GM18505 (cell line): ENCODE data around the gene GRK6.

ENCODE experiments used
- ATAC-seq: cut with Tn5 transposase; IDR thresholded peaks from one replicate; pipeline ENCODE4 v1.9.1; 2021; ENCODE audit not compliant: unreplicated experiment
- POLR2A ChIP-seq: IDR thresholded peaks from 4 replicates; pipeline ENCODE4 v1.6.1; 2011; ENCODE audit warnings: borderline replicate concordance; ENCODE audit not compliant: insufficient read depth, insufficient read length; ENCODE audit errors: extremely low read depth

Gene GRK6

GRCh38 chr5:177474002-177474476 lies 47.6 kb downstream of the GRK6 start:
- TF ChIP-seq POLR2A: no peak
- ATAC-seq: no peak

DNA sequence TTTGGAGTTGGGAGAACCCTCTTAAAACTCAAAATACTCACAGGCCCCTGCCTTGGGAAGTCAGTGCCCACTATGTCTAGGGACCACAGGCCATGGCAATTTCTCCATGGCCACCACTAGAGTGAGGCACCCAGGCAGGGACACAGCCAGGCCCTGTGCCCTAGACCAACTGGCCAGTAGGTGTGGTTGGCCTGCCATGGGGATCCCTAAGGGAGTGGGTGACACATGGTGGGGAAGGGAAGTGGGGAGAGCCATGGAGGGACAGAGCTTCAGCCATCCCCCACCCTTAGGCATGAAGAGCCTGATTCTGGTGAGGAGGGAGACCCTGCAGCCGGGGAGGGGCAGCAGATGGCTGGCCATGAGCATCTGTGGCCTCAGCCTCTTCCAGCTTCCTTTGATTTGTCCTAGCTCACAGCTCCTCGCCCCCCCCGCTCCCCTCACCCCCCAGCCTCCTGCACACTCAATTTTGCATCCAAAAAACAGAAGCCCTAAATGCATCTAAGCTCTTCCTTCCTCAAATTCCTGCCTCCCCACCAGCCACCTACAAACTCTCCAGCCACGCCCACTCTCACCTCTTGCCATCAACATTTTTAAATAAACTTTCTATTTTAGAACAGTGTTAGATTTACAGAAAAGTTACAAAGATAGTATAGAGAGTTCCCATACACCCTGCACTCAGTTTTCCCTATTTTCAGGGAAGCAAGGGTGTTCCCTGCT lies 48.5 kb downstream of the GRK6 start:
- ATAC-seq: no peak
- no peak for TF ChIP-seq POLR2A

GRCh38 chr5:177475563-177476427 lies 49.3 kb downstream of the GRK6 start:
- ATAC-seq: no peak
- no peak for TF ChIP-seq POLR2A

- no peak for ATAC-seq
- no peak for TF ChIP-seq POLR2A
Observed at GRCh38 chr5:177476531-177477233, 50.2 kb downstream of the GRK6 start.

DNA sequence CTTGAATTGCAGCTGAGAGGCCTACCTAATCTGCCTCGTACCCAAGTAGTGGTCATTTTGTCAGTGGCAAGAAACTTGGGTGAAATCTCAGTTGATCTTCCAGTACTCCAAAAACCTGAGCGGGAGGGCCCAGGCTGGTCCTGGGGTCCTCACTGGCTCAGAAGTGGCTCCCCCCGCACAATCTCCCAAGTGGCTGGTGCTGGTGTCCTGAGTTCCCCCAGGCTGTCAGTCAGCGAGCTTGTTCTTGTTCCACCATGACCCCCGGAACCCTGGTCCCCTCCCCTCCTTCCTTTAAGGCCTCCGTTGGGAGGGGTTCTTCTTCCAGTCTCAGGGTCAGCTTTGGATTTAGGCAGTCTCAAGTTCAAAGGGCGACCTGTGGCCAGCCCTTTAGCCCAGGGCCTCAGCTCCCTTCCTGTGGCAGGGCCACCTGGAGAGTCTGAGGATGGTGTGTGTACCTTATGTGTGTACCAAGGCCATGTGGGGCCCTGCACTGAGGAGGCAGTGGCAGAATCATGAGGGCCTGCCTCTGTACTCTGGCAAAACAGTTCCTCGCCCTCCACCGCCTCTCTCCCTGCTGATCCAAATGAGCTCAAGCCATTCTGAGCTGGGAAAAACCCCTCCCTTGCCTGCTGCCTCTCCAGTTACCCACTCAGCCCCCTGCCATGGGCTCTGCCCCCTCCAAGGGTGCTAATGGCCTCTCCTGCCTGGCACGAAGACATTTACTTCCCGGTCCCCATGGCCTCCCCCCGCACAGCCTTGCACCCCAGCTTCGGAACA lies 51.4 kb downstream of the GRK6 start:
- no peak for ATAC-seq
- TF ChIP-seq POLR2A: no peak

- ATAC-seq: no peak
- no peak for TF ChIP-seq POLR2A
Observed at GRCh38 chr5:177478711-177479646, 52.5 kb downstream of the GRK6 start.

GRCh38 chr5:177479774-177480173 lies 53.3 kb downstream of the GRK6 start:
- ATAC-seq: no peak
- no peak for TF ChIP-seq POLR2A

GRCh38 chr5:177482359-177482795 lies 55.9 kb downstream of the GRK6 start:
- ATAC-seq: no peak
- no peak for TF ChIP-seq POLR2A

DNA sequence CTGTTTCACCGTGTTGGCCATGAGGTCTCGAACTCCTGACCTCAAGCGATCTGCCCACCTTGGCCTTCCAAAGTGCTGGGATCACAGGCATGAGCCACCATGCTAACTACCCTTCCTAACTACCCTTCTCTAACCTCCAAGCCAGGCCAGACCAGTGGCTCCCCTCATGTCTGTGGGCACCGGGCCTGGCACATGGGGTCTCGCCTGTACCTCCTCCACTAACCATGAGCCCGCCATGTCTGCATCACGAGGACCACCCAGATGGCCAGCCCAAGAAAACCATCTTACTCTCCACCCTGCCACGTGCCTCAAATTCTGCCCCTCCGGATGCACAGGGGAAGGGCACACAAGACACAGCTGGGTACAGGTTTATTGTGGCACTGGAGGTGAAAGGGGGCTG lies 56.6 kb downstream of the GRK6 start:
- no peak for ATAC-seq
- no peak for TF ChIP-seq POLR2A

DNA sequence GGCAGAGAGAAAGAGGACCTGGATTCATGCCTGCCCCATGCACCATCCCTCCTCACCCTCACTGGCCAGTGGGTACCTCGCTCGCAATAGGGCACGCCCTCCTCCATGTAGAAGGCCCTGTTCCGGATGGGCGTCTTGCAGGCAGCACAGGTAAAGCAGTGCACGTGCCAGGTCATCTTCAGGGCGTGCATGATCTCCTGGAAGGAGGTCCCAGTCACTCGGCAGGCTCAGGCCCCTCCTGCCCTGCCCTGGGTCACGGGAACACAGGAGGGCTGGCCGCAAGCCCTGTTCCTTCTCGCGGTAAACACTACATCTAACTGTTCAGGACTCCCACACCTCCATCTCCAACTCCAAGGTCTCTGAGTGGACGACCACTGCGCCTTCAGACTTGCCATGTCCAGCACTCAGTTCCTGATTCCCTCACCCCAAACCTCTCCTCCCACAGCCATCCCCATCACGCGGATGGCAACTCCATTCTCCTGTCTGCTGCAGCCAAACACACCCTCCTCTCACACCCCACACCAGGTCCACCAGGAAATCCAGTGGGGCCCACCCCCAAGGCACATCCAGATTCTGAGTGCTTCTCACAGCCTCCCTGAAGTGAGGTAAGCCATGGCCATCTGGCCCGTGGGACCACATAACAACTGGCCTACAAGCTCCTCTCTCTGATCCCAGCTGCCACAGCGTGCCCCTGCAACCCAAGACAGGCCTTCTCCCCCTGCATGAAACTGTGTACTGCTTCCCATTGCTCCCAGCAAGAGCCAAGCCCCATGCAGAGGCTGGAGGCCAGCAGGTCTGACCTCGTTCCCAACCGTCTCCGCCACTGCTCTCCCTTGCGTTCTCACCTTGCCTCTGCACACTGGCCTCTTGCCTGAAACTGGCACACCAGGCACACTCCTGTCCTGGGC lies 57.8 kb downstream of the GRK6 start:
- ATAC-seq: no peak
- TF ChIP-seq POLR2A: no peak
